C1 segment of cervical spinal cord (tissue), 14 donors: ENCODE data around the gene DLGAP1.

Source experiments
- DNase-seq, 14 donors: peaks; one replicate each; lab custom pipeline; 2025; lab: John Stamatoyannopoulos, UW

The DLGAP1 gene

DNA sequence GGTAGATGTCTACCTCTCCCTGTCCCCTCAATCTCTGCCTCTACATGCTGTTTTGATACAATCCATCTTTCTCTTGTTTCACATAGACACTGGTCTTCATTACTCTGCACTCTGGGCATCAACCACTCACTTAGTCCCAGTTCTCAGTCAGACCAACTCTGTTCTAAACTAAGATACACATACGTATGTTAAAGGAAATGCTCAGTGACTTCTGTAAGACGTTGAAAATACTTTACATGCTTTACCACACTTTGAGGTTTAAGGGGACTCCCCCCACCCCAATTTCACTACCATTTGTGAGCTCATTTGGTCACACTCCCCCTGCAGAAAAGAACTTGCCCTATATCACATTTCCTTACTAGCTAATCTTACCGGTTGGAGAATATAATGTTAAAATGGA is 507.7 kb downstream of the DLGAP1 start:
- no peak for DNase-seq

DNA sequence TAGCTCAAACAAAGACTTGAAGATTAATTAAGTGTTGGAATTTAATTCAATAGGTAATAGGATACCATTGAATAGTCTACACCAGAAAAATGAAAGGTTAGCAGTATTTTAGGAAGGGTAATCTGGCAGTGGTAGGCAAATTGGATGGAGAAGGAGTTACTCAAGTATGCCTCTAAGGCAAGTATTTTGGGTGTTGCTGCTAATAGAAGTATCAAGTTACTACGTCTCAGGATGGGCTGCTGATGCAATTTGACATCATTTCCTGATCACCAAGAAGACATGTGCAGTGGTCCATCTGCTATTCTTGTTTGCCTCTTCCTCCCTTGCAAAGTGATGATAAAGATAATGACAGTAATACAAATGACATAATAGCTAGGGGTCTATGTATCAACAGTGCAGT is 519.8 kb downstream of the DLGAP1 start:
- no peak for DNase-seq

DNA sequence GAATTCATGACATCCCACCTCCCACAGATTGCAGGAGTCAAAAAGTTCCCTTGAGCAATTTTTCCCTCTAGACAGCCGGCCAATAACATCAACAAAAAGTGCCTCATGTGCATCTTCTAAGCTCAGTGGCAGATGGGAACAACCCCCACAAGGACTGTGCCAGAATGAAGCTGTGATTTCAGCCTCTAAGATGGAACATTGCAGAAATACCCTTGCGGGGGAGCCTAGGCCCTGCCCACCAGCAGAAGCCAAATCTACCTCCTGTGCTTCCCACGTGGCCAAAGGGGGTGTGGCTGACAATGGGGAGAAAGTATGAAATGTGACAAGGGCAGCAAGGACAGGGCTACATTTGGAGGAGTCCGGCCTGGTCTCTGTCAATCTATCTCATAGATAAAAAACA is 522.8 kb downstream of the DLGAP1 start:
- DNase-seq = peak in 1 of 14 donors; percentile 25

DNA sequence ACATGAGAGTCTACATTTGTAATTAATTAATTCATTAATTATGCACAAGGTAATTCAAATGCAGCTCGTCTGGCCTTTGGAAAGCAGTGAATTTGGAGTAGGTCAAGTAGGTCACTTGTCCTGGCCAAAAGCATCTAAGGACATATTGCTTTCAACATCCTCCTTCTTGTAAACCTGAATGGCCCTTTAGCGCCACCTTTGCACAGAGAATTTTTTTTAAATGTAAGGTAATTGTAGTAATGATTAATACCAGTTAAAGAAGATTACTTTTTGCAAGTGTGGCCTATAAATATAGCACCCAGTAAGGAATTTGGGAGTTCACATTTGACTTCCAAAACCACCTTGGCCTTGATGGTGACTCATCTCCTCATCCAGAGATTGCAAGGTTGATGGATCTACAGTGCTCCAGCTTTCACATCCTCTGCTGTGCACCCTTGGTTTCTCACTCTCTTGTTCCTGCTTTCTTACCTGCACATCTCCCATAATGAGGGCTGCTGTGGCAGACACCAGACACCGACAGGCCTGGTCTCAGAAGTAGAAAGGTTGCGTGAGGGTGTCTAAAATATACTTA is 523.5 kb downstream of the DLGAP1 start:
- no peak for DNase-seq

DNA sequence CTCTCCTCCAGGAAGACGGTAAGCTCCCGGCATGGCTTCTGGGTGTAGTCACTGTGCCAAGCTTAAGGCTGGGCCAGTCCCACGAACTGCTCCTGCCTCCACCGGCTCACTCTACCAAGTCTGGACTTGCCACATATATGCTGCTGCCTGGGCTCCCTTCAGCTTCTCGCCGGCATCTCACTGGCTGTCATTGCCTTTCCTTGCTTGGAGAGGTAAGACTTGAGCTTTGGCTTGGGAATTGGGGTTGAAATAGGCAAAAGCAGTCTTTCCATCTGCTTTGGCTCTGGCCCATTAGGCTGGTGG is 524.1 kb downstream of the DLGAP1 start:
- no peak for DNase-seq

DNA sequence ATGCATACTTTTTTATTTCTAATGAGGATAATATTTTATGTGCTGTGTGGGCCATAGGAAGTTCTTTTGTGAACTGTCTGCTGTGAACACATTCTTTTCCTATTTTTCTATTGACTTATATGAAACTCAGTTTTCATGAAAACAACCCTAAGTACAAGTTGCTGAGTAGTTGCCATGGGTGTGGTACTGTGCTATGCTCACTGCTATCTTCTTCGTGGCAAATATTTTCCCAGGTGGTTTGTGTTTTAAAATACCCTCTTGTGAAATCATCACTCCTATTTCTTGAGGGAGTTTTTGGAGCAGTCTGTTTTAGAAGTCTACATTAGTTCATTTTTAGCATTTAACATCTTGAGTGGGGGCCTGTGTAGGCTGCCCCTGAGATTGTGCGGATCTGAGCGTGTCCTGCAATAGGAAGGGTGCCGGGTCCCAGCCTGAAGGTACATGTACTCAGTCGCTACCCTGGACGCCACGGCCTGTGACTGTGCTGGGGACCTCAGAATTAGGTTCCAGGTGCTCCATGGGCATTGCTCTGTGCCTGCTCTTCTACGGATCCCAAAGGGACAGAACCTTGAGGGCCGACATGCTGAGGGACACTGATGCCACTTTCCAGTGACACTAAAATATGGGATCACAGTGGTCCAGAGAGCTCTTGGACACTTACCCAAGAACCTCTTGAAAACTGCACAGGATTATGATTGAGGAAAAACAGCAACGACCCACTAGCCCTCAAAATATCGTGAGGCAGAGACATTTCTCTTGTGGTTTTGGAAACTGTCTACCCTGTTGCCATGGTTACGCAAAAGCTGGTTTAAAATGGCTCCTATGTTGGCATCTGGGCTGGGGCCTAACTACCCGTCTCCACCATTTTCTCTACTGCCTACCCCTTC is 524.7 kb downstream of the DLGAP1 start:
- DNase-seq = no peak

DNA sequence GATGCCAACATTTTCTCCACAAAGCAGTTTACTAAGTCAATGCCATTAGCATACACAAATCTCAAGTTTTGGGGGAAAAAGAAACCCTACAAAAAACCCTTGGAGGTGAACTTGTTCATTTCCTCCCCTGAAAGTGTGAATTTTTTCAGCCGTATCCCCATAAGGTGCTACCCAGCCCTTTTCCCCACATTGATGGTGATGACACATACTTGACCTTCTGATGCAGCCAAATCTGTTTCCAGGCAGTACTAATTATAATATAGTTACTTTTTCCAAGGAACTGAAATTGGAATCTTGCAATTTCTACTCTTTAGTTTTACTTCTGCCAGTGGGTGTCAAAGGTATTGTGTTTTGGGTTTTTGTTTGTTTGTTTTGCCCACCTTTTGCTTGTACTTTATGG is 530.7 kb downstream of the DLGAP1 start:
- DNase-seq = no peak

DNA sequence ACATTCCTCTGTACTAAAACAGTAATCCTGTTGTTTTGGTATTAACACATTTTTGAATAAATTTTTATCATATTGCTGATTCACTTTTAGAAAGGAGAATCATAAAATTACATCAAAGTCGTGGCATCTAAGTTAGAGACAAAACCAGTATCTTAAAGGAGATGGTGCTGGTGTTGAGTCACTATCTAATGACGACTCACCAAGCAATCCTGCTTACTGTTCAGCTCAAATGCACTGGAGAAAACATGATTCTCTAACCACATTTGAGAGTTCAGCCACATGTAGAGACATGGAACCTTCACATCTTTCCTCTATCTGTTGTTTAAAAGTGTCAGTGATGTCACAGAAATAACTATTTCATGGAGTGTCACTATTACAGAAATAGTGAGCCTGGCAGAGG is 531.4 kb downstream of the DLGAP1 start:
- no peak for DNase-seq

DNA sequence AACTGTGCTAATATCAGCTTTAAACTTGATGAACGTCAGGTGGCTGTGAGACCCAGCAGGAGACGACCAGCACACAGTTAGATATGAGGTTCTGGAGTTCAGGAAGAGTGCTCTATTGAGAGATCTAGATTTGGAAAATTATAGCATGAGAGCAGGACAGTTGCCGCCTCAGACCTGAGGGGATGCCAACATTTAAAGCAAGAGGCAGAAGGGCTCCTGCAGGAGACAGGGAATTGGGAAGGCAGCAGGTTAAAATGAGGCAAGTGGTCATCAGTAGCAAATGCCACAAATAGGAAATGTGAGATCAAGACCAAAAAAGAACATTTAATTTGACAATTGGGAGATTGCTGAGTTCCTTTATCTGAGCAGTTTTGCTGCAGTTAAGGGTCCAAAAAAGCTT is 533.3 kb downstream of the DLGAP1 start:
- DNase-seq = peak in 1 of 14 donors; percentile 96

DNA sequence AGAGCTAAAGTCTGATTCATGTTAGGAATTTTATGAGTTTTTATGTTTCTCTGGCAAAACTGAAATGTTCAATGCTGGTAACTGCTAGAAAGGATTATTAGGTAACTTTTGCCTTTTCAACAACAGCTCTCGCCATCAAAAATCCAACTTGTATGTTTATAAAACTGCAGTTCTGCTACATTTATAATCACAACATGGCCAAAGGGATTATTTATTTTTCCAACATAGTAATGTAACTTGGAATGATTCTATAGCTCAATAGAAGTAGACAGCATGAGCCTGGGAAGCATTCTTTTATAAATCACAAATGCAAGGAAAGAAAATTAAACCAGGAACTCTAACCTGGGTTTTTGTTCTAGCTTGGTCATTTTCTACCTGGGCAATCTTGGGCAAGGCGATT is 534.3 kb downstream of the DLGAP1 start:
- DNase-seq = no peak

DNA sequence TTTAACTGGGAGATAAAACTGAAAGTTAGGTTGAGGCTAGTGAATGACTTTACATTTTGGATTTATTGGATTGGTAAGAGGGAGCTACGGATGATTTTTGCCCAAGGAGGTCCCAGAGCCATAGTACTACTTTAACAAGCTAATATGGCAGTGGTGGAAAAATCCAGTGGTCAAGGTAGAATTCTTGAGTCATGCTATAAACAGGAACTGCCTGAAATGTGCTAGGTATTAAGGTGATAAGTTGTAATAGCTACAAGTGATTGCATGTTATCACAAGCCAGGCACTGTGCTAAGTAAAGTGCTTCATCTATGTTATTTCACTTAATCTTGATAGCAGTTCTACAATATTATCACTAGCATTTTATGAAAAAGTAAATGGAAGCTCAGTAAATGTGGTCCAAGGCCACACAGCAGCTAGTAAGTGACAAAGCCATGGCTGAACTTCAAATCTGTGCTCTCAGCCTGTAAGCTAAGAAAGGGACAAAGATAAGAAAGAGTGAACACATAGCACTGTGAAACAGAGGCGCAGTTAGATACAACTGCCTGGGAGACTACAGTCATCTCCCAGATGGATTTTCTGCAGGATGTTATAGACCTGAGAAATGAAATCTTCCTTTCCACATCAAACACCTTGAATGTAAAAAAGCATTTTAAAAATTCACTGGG is 535.6 kb downstream of the DLGAP1 start:
- no peak for DNase-seq

DNA sequence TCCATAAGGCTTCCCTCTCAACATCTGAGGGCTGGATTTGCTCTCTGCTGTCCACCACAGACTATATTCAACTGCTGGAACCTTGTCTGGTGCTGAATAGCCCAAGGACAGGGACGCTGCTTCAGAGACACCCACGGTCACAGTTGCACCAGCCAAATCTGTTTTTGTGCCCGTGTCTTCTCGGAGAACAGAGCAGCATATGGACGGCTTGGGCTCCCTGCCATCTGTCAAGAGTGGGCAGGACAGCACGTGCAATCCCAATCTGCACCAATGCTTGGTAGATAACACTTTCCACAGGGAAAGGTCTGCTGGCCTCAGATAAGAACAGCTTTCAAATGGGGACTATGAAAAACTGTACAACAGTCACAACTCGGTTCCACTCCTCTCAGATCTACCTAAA is 539.0 kb downstream of the DLGAP1 start:
- peak in 2 of 14 donors; percentile 30 to 97 for DNase-seq

DNA sequence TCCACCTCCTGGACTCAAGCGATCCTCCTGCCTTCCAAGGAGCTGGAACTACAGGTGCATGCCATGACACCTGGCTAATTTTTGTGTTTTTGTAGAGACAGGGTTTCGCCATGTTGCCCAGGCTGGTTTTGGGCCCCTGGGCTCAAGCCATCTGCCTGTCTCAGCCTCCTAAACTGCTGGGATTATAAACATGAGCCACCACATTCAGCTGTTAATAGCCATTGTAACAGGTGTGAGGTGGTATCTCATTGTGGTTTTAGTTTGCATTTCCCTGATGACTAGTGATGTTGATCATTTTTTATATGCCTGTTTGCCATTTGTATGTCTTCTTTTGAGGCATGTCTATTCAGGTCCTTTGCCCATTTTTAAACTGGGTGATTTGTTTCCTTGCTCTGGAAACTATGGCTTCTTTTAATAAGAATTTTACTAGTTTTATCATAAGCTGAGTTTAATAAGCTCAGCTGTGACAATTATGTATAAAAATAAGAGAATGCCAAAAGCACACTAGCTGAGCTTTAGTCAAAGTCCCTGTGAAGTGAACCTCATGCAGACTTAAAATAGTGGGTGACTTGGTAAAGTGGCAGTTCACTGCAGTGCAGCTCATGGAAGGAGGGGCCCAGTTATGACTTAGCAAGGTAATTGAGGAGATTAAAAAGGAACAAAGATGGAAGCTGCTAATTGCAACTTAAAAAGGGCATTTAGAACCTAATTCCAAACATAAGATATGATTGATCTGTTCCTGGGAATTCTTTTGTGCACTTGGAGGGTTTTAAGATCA is 540.1 kb downstream of the DLGAP1 start:
- peak in 1 of 14 donors; percentile 50 for DNase-seq

DNA sequence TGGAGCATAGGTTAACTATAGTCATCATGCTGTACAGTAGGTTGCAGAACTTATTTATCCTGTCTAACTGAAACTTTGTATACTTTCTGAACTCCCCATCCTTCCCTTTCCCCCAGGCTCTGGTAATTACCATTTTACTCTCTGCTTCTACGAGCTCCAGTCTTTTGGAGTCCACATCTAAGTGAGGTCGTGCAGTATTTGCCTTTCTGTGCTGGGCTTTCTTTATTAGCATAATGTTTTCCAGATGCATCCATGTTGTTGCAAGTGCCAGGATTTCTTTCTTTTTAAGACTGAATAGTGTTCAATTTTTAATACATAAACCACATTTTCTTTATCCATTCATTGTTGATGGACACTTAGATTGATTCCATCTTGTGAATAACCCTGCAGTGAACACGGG is 541.0 kb downstream of the DLGAP1 start:
- DNase-seq = no peak

DNA sequence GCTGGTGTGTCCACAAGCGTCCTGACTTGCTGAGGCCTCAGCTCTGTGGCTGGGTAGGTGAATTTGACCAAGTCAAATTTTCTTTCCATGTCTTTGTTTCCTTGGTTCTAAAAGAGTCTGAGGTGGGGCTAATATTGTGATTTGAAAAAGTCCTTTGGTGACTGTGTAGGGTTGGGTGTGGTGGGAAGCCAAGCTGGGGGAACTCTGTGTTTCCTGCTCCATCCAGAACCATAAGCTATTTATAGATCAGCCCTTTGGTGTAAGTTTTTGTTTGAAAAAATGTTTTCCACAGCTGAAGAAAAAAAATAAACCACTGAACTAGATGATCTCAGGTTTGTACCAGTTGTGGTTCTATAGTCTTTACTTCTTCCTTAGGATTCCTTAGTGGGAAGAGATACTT is 542.4 kb downstream of the DLGAP1 start:
- no peak for DNase-seq

DNA sequence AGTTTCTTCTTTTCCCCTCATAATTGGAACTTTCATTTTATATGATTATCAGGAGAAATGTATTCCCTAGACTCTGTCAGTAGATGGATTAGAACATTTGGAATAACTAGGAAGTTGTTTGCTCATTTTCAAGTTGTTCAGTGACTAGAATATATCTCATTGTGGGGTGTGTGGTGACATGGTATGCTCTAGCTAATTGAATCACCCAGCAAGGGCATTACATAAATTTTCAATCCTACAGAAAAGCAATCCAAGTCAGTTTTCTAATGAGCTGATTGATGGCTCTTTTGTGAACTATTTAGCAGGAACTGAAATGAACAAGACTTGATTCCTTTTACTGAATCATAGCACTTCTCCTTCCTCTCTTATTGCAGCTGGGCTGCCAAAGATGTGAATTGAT is 543.7 kb downstream of the DLGAP1 start:
- no peak for DNase-seq

DNA sequence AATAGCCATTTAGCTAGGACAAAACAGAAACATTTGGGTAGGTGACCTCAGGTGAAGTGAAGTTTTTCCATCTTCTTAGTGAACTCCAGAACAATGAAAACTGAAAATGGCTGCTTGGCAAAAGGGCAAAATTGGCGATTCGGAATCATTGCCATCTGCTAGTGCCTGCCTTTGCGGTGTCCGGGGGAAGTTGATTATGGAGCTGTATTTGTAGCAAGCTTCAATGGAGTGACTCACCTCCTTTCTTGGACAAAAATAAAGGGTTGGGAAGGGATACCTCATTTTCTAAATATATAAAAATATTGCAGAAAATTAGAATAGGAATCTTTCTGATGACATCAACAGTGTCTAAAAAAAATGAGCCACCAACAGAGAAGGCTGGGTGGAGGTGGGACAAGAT is 544.6 kb downstream of the DLGAP1 start:
- peak in 1 of 14 donors; percentile 66 for DNase-seq

DNA sequence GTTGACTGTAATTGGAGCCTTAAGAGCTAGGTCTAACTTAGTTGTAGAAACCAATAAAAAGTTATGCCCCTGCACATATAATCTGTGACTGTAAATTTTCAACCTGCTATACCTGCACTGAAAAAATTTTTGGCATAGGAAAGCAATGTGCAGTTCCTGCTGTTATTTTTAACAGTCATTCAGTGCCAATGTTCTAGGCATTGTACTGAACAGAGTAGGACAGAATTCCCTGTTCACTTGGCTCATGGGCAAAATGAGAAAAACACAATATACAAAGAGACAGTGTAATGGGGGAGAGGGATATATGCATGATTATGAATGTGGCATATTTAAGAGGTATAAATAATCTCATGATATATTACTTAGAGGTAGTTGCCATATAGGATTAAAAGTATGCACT is 547.2 kb downstream of the DLGAP1 start:
- peak in 1 of 14 donors; percentile 93 for DNase-seq

DNA sequence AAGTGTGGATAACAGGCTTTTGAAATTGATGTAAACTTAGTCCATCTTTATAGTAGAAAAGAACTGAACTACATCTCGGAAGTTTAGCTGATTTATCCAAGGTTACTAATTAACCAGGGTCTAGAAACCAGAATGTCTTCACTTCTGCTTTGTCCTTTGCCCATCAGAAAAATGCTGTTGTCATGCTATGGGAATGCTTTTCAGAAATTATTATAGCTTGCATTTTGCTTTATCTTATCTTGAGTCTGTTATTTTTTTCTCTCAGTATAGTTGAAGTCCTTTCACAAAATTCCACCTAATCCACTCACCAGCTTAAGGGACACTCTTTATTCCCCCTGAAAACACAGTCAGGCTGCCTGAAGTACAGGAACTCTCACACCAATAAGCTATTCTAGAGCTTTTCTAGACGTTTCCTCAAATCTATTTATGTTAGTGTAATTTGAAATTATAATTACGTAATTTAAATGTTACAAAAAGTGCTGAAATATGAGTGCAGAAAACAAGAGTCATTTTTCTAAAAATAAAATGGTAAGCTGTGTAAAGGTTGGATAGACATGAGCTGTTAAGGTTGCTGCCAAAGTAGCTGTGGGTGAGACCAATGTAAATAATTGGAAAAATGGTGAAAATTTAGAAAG is 548.9 kb downstream of the DLGAP1 start:
- no peak for DNase-seq

DNA sequence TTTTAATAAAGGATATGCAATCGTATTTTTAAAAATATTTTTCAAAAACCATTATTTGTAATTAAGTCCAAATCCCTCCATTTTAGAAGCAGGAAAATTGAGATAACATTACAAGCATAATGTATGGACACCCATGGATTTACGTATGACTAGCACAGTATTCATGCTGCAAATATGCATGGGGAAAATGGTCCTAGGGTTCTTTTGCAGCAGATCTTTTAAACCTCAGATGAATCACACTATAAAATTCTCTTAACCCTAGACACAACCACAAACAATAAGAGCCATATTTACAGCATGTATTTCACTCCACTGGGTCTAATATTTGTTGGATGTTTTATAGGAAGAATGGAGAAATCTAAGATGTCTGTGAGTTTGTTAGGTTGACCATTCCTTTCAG is 551.8 kb downstream of the DLGAP1 start:
- DNase-seq = no peak

DNA sequence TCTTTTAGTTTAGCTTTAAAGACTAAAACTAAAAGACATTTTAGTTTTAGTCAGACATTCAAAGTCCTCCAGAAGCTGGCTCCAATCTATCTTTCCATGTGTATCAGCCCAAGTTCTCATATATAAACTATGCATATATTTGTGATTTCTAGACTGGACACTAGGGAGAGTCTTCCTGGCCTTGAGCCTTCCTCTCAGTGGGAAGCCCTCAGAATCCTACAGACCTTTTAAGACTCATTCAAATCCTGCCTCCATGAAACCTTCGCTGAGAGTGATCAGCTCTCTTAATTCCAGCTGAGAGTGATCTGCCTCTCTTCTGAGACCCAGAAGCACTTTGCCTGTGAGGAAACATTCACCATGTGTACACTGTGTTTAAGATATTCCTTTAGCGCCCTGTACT is 552.4 kb downstream of the DLGAP1 start:
- no peak for DNase-seq

DNA sequence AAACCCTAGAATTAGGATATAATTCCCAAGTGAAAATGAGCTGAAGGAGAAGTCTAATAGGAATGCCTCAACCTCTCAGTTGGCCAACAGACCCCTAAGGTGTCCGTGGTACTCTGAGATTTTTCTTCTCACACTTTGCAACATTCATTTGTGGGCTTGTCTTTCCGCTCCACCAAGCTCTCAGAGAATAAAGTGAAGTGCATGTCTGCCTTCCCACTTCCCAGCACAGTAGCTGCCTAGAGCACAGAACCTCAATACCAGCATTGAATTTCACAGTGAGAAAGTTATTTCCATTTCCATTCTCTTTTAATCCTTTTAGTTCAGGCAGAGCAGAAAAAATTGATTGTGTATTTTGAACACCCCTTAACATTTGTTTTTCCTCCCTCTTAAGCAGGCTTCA is 553.3 kb downstream of the DLGAP1 start:
- DNase-seq = no peak
